Measurements from ENCODE around the gene CCDC88A. TPM values are rescaled to one million over a fixed set of nuclear protein-coding genes. Genes with fewer than 3 reads are reported as not detected.
A peak's percentile ranks its signal among the peaks of the same experiment; 100 is the strongest.

The CCDC88A gene
- total RNA-seq, 2 donors from 2014 or later: 29.0 to 33.0 TPM

DNA sequence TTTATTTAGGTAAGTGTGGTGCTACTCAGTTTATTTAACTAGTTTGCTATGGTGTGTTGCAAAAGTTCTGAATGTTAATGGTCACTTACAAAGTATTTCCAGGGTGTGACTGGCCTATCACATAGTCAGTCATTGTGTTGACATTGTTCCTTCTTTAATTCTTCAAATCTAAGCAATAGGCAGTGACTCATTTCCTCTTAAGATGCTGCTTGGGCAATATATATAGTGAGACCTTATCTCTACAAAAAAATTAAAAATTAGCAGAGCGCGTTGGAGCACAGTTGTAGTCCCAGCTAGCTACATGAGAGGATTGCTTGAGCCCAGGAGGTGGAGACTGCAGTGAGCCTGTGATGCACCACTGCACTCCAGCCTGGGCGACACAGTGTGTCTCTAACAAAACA, 5.8 kb upstream of the CCDC88A start:
- ATAC-seq: peak in 1 of 2 donors; percentile 61
- DNase-seq: no peak
- intact Hi-C loops (cut with DNase I): loop anchor here in 1 of 2 donors (10.0 kb wide), 1 partner anchor 79 kb away; no protein-coding TSS in a partner anchor

DNA sequence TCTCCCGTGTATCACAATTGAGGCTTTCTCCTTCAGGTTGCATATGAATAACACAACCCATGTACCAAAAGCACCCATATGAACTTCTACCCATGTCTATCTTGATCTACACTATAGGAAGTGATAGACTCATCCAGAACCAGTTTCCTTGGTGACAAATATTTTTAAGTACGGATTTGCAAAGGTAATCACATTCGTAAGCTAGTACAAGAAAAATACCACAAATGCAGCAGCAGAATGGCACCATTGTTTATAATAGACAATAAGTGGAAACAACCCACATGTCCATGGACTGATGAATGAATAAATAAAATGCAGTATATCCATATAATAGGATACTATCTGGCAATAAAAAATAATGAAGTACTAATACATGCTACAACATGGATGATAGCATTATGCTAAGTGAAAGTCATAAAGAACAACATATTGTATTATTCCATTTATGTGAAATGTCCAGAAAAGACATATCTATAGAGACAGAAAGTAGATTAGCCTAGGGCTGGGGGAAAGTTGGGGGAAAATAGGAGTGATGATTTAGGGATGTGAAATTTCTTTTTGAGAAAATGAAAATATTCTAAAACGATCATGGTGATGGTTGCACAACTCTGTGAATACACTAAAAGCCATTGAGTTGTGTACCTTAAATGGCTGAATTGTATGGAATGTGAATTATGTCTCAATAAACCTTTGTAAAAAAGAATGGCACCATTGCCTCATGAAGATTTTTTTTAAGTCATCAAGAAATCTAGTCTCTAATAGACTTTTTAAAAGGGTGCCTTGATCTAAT, 3.4 kb upstream of the CCDC88A start:
- DNase-seq (no peak), ATAC-seq (no peak)
- intact Hi-C loops (cut with DNase I): loop anchor here in 1 of 2 donors (10.0 kb wide), 1 partner anchor 82 kb away; no protein-coding TSS in a partner anchor

DNA sequence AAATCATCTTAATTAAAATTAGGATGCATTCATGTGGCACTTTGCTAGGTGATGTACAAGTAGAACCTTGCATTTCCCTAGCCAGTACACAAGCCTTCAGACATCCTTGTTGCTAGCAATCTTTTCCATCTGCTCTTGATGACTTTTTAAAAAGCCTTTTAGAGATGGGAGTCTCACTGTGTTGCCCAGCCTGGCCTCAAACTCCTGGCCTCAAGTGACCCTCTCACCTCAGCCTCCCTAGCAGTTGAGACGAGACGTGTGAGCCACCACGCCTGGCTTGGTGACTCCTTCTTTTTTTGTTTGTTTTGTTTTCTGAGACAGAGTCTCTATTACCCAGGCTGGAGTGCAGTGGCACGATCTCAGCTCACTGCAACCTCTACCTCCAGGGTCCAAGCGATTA, 1.7 kb upstream of the CCDC88A start:
- DNase-seq (no peak), ATAC-seq (no peak)
- intact Hi-C loops (cut with DNase I): loop anchor here in 1 of 2 donors (10.0 kb wide), 1 partner anchor 83 kb away; no protein-coding TSS in a partner anchor

DNA sequence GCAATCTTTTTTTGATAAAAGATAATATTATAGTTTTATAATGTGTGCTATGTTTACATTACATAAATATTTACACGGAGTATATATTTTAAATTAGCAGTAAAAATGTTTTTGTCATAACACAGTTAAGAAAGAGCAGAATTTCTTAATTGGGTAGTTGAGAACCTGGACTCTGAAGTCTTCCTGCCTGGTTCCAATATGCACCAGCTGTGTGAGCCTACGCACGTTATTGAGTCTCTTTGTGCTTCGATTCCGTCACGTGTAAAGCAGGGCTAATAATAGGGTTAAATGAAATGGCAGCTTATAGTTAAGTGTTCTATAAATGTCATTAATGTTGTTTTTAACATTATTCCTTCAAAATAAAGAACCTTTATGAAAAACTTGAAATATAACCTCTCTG, 1.2 kb upstream of the CCDC88A start:
- intact Hi-C loops (cut with DNase I): loop anchor here in 1 of 2 donors (10.0 kb wide), 1 partner anchor 84 kb away; no protein-coding TSS in a partner anchor
- DNase-seq: no peak
- ATAC-seq: no peak

DNA sequence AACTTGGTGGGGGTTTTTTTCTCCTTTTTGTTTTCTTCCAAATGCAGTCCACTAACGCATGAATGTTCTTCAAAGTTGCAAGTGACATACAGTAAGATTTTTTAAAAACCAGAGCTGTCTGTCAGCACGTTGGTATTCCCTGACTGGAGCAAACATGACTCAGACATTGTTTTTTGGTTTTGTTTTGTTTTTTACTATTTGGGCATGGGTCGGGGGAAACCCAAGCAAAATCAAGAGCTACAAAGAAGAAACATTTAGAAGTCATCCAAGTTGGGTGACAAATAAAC, 726 bp upstream of the CCDC88A start:
- intact Hi-C loops (cut with DNase I): loop anchor here in 1 of 2 donors (10.0 kb wide), 1 partner anchor 84 kb away; no protein-coding TSS in a partner anchor
- ATAC-seq (no peak), DNase-seq (no peak)

DNA sequence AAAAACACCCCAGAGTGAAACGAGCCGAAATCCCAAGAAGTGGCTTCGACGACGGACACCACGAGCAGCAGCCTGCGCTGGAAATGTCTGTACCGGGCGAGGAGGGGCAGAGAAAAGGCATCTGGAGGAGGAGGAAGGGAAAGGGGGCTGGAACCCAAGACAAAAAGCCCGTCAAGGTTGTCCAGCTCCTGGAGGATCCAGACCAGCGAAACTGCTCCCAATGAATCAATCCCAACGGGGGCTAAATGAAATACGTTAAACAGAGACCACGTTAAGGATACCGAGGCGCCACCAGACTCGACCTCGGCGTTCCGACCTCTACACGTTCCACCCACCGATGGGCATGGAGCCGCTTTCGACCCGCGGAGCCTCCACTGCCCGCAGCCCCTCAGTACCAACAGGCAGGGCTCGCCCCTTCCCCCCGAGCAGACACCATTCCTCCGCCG, 400 bp downstream of the CCDC88A start:
- intact Hi-C loops (cut with DNase I): loop anchor here in 1 of 2 donors (10.0 kb wide), 1 partner anchor 54 kb away; no protein-coding TSS in a partner anchor
- DNase-seq: no peak
- peak; percentile 31 to 50 for ATAC-seq

DNA sequence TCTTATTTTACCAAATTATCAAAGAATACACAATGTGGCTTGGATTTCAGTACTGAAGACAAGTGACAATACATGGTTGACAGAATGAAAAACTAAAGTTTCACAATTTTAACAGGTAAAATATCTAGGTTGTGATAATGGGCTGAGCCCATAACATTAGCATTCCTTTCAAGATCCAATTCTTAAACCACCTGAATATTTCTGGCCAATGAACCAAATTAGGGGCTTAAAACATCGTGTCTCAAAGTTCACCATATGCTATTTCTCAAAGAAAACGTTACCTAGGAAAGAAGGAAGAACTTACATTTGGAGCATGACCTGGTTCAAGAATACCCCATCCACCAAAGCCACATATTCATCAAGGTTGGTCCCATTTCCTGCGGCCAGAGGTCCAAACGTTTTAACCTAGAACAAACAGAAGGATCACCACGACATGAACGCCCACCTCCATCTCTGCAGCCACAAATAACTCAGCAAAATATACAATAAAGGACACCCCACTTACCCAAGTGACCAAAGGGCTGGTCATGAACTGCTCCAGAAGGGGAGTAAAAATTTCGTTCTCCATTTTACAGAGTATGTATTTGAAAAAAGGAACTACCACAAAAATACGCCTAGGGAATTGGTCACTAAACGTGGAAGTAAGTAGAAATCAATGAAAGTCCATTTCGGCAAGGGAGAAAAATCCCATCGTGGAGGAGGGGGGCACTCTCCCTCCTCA, 984 bp downstream of the CCDC88A start:
- no peak for ATAC-seq
- intact Hi-C loops (cut with DNase I): loop anchor here in 1 of 2 donors (10.0 kb wide), 1 partner anchor 54 kb away; no protein-coding TSS in a partner anchor
- no peak for DNase-seq

DNA sequence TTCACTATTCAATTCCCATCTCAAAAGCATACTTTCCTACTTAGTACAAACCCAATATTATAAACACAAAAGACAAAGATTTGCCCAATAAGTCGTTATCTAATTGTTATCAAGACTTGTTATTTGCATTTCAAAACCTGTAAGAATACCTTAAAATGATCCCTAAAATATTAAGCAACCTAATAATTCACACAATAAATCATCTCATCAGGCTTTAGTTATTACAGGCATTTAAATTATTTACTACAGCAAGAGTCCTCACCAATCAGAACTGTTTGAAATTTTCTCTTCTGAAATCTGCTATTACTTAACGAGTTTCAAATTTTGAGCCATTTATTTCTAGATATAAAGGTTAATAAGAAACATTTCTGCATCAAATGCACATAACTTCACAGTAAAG, 1.6 kb downstream of the CCDC88A start:
- ATAC-seq (no peak), DNase-seq (no peak)
- intact Hi-C loops (cut with DNase I): loop anchor here in 1 of 2 donors (10.0 kb wide), 1 partner anchor 53 kb away; no protein-coding TSS in a partner anchor

DNA sequence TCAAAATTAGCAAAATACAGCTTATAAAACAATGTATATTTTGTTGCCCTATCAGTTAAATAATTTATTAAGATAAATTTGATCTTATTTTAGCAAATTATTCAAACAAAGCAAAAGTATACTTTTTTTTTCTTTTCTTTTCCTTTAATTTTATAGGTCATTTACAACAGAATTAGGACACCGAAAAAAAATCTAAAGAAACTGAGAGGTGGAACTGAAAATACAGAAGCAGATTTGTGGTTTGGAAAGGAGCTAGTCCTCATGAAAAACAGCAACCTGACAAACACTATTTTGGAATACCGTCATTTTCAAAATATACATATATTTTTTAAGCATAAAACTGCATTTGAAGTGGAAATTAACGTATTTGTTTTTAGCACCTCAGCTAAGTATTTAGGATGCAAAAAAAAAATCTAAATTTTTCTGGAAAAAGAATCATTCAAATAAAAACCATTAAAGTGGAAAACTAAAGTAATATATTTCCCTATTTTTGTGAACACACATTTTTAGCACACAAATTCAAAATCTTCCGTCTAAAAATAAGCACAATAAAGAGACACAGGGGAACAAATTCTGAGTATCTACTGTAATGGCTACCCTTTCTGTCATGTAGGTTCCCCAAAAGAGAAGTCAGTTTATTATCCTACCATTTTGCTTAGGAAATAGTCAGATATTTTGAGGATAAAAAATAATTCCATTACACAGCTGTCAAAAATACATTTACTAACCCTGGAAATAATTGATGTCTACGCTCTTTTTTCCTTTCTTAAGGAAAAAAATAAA, 2.7 kb downstream of the CCDC88A start:
- intact Hi-C loops (cut with DNase I): loop anchor here in 1 of 2 donors (10.0 kb wide), 1 partner anchor 52 kb away; no protein-coding TSS in a partner anchor
- DNase-seq (no peak), ATAC-seq (no peak)

DNA sequence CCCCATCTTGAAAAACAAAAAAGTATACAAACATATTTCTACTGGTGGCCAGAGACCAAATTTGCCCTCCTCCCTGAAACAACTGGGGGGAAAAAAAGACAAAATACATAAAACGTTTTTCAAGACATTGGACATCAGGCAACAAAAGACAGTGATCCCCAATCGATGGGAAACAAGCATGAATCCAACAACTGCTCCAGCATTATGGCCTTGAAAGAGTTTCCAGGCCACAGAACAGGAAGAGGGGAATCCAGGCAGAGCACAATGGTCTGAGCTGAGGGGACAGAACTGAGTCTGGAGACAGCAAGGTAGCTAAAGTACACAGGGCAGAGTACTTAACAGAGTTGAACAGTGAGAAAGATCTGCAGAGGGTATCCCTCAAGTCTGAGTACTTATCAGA, 4.4 kb downstream of the CCDC88A start:
- intact Hi-C loops (cut with DNase I): loop anchor here in 1 of 2 donors (10.0 kb wide), 1 partner anchor 50 kb away; no protein-coding TSS in a partner anchor
- ATAC-seq: no peak
- DNase-seq: no peak

DNA sequence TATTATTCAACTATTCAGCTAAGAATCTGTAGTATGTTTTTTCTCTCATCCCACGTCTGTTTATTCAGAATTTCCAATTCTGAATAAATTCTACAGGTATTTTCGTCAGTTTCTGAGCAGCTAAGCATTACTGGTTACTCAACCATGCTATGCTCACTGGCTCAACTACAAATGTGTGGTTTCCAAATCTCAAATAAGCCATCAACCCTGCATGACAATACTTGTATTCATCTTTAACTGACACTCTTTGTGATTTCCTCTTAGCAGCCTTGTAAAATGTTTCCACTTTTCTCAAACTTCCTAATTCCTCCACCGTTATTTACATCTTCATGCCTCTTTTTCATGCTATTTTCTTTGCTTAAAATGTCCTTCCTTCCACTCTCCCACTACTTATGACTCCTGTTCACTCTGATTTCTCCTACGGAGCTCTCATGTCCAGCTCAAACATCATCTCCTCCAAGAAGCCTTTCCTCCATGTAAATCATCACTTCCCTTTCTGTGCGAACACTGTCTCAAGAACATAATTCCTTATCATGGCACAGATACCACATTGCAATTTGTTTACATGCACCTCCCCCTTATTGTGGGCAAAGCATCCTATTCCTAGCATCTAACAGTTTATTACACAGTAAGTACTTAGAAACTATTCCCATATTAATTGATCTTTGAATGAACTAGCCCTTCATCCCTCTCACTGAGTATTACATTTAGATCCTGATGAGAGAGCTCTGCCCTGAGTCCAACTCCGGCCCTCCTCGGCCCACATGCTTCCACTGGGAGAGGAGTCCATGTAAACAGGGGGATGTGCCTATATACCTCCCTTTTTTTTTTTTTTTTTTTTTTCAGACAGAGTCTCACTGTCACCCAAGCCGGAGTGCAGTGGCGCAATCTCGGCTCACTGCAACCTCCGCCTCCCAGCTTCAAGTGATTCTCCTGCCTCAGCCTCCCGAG, 10.5 kb downstream of the CCDC88A start:
- DNase-seq (no peak), ATAC-seq (no peak)
- intact Hi-C loops (cut with DNase I): no loop called here

DNA sequence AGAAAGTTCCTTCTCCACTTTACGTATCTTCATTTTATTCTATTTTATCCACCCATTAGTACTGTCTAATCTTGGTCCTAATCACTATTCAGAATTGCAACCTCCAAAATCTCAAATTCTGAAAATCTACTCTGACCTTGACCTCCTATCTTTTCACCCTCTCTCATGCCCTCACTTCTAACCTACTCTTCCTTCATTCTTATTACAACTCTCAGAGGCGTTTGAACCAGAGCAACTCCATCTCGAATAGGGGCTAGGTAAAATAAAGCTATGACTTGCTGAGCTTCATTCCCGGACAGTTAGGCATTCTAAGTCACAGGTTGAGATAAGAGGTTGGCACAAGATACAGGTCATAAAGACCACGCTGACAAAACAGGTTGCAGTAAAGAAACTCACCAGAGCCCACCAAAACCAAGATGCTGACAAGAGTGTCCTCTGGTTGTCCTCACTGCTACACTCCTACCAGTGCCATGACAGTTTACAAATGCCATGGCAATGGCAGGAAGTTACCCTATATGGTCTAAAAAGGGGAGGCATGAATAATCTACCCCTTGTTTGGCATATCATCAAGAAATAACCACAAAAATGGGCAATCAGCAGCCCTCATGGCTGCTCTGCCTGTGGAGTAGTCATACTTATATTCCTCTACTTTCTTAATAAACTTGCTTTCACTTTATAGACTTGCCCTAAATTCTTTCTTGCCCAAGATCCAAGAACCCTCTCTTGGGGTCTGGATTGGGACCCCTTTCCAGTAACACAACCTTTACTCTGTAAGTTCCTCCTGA, 11.4 kb downstream of the CCDC88A start:
- no peak for DNase-seq

DNA sequence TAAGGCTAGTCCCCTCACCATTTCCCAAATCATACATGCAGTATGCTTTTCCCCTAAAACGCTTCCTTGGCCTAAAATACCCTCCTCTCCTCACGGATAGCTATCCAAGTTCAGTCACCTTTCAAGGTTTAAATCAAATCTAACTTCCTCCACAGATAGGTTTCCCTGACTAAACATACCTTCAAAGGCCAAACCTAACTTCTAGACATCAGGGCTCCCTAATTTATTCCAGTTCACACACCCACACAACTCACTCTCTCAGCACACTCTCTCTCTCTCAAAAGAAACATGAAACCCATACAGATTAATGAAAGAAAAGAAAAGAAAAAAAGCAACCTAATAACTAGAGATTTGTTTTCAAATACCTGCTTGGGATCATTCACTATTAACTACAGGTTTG, 14.5 kb downstream of the CCDC88A start:
- DNase-seq (no peak), ATAC-seq (no peak)
- intact Hi-C loops (cut with DNase I): no loop called here

More for the DNA sequence above, 11.4 kb downstream of the CCDC88A start:
- ATAC-seq: no peak
- intact Hi-C loops (cut with DNase I): no loop called here

DNA sequence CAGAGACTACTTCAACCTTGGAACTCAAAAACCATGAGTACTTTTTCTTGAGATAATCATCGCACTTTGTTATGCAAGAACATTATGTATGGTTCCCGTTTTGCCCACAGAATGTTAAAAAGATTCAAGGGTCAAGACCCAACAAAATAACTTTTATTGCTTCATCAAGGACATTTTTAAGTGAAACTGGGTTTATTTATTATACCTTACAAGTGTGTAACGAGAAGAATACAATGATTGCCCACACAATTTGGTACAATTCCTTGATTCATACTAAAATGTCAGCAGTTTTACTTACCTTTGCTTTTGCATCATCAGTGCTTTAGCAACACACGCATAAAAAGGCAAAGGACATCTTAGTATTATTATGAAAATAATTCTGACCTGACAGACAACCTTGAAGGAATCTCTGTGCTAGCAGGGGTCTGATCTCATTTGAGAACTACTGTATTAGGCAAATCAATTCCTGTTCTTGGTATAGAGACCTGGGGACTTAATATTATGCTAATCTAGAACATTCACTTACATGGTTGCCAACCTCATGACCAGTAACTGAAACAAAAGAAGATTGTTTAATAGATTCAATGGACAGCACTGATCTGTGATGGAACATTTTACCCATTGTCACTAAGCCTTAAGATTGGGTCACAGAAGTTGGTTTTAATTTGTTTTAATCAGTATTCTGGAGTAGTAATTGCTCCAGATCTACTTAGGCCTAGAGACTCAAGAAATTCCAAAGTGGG, 16.2 kb downstream of the CCDC88A start:
- ATAC-seq: no peak
- intact Hi-C loops (cut with DNase I): no loop called here

DNA sequence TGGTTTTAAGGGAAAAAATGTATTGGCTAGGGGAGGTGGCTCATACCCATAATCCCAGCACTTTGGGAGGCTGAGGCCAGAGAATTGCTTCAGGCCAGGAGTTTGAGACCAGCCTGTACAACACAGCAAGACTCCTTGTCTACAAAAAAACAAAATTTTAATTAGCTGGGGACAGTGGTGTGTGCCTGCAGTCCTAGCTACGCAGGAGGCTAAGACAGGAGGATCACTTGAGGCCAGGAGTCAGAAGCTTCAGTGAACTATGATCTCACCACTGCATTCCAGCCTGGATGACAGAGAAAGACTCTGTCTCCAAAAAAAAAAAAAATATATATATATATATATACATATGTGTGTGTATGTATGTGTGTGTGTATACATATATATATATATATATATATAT, 18.5 kb downstream of the CCDC88A start:
- intact Hi-C loops (cut with DNase I): no loop called here
- ATAC-seq (no peak), DNase-seq (no peak)

More for the DNA sequence above, 16.2 kb downstream of the CCDC88A start:
- DNase-seq: no peak

DNA sequence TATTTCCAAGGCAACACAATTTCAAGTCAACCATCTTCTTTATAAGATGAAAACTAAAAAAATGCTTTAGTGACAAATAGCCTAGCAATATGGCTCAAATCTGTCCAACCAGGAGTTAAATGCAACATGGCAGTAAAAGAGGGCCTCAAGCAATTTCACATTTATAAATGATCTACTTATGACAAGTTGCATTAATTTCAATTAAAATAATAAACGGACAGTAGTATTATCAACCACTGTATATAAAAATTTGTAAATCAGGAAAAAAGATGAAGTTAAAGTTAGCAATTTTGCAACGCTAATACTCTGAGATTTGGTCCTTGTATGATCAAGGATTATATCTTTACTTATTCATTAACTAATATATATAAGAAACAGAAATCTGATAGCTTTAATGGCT, 19.3 kb downstream of the CCDC88A start:
- intact Hi-C loops (cut with DNase I): no loop called here
- DNase-seq (no peak), ATAC-seq (no peak)

DNA sequence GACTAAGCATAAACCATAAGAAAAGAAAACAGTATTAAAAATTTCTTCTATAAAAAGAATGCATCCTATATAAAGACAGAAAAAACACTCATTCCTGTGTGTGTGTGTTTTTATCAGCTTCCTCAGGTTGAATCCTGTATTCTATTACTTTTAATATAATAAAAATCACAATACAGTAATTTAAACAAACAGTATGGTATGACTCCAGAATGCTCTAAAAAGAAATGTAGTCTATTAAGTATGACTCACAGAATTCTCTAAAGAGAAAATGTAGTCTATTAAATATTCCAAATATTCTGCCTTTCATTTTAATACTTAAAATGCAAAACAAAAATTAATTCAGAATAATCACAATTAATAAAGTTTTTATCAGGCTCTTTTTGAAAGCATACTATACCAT, 19.8 kb downstream of the CCDC88A start:
- intact Hi-C loops (cut with DNase I): no loop called here
- no peak for ATAC-seq
- no peak for DNase-seq

All from left cardiac atrium (tissue), 4 donors.